Stimulated activated naive CD4-positive, alpha-beta T cell (primary cell): ENCODE data around the gene CYGB.

Source experiments
- DNase-seq, 6 experiments: peaks; one replicate each; lab custom pipeline; 2025; lab: John Stamatoyannopoulos, UW

The CYGB gene

DNA sequence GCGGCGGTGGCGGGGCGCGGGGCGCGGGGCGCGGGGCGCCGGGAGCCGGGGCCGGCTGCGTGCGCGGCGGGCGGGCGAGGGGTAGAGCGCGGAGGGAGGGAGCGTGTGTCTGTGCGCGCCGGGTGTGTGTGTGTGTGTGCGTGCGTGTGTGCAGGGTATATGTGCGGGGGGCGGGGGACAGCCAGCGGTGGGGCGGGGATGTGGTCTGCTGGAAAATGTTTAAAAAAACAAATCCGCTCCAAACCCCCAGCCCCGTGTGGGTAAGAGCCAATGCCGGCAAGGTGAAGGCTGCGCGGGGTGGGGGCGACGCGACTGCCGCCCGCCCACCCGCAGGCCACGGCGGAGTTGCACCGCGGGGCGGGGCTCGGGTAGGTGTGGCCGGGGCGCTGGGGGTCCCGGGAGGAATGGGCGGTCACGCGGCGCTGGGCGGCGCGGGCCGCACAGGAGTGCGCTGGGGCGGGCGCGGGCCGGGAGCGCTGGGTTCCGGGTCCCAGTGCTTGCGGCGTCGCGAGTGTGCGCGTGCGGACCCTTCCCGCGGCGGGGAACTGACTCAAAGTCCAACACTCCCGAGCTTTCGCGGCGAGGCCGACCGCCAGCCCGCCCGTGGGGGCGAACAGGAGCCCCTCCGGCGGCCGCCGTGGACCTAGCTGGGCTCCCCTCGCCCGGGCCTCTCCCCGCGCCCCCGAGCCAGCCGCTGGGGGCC lies at the start of gene CYGB:
CYGB (minus strand) TSS at position 132 of the 703 bp plus-strand sequence. CDS start 167 bp downstream, outside the sequence.
- DNase-seq = peak in 3 of 6 experiments; percentile 9 to 17 (median 15)

DNA sequence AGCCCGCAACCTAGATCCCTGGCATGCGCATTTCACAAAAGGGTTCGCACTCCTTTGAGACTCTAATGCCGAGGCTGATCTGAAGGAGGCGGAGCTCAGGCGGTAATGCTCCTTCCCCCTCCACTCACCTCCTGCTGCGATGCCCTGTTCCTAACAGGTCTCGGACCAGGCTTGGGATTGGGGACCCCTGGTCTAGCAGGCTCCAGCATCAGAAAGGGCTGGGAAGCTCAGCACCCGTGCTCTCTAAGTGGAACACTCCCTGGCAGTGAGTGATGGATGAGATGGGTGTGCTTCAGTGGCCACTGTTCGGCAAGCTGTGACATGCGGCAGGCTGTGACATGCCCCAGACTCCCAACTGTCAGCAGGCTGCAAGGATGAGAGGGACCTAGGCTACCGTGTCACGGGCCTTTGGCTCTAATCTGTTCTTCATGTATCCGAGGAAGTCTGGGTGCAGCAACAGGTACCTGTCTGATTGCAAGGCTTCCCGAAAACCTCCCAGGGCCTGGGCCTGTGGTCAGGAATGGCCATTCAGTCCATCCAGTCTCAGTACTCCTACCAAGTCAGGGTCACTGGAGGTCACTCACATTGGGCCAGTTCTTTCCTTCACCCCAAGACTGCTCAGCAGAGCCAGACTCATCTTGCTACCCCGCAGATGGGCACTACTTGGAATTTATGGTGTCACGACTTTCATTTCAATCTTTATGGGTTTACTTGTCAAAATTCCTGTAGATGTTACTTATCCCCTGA lies 49.4 kb upstream of the CYGB start:
- DNase-seq = no peak

DNA sequence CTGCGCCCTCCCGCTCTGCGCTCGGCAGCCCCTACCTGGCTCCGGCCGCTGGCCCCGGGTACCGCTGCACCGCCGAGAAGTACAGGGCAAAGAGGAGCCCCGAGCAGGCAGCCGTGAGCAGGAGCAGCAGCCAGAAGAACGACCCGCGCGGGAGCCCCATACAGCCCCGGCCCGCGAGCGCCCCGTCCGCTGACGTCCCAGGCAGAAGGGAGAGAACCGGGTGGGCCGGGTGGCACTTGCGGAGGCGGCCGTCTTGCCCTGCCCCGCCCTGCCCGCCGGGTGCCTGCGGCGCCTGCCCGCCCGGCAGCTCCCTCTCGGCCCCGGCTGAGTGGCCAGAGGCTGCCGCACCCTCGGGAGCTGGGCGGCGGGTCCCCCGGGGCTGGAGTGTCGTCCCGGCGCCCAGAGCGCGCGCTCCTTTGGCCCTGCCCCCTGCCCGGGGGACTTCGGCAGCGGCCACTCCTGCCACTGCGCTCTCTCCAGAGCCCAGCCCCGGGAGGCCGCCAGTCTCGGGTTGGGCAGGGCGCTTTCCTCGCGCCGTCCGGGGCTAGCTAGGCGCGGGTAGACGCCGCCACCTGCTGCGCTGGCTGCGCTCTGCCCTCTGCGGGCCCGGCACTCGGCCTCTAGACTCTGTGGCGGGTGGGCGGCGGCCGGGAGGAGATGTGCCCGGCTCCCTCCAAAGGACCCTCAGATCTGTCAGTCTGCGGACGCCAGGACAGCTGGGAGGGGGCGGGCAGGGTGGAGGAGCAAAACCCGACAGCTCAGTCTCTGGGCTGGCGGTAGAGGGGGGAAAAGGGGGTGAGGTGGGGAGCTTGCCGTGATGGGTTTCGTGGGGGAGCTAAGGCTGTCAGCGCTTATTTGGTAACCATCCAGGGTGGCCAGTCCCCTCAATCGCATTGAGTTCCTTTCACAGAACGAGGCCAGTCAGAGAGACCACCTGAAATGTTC lies 48.4 kb upstream of the CYGB start, which contains the start of gene ST6GALNAC2:
ST6GALNAC2 (minus strand) TSS at position 212 of the 945 bp plus-strand sequence; CDS start at position 160, 52 bp downstream.
- DNase-seq = peak in 1 of 6 experiments; percentile 17

- DNase-seq = peak in 2 of 6 experiments; percentile 17 to 50
These were observed 47.6 kb upstream of the CYGB start for GRCh38 chr17:76585033-76585648.

DNA sequence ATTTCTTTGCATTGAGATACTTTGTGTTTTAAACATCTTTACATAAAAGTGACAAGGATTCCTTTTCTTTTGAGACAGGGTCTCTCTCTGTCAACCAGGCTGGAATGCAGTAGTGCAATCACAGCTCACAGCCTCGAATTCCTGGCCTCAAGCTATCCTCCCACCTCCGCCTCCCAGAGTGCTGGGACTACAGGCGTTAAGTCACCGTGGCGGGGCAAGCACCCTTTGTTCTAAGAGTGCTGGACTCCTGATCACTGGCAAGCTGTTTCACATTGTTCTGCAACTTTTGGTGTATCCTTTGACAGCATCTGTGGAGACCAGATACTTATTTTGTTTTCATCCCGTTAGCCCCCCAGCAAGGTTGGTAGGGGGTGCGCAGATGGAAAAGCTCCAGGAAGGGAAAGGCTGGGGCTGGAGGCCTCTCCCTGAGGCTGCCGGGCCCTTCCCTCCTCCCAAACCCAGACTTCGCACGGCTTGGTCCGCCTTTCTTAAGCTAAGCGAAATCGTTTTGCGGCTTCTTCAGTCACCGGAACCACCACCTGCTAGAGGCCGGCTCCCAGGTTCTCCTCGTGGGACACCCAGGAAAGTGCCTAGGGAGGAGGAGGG lies 47.0 kb upstream of the CYGB start:
- DNase-seq = peak in 1 of 6 experiments; percentile 50

- no peak for DNase-seq
These were observed 45.2 kb upstream of the CYGB start for GRCh38 chr17:76582660-76583059.

- DNase-seq = no peak
These were observed 44.0 kb upstream of the CYGB start for GRCh38 chr17:76581515-76581914.

DNA sequence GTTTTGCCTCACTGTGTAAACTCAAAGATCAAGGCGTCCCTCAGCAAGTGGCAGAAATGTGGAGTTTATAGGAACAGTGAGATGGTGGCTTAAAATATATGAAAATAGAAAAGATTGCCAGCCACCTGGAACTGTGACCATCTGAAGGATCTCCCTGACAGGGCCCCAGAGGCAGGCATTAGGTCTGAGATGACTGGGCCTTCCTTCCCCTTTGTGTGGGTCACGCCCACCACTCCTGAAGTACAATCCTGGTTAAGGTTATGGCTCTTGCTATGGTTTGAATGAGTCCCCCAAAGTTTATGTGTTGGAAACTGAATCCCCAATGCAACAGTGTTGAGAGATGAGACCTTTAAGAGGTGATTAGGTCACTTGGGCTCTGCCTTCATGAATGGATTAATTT lies 41.8 kb upstream of the CYGB start:
- no peak for DNase-seq

- DNase-seq = no peak
These were observed 40.9 kb upstream of the CYGB start for GRCh38 chr17:76578376-76578775.

- DNase-seq = no peak
These were observed 40.4 kb upstream of the CYGB start for GRCh38 chr17:76577876-76578275.

DNA sequence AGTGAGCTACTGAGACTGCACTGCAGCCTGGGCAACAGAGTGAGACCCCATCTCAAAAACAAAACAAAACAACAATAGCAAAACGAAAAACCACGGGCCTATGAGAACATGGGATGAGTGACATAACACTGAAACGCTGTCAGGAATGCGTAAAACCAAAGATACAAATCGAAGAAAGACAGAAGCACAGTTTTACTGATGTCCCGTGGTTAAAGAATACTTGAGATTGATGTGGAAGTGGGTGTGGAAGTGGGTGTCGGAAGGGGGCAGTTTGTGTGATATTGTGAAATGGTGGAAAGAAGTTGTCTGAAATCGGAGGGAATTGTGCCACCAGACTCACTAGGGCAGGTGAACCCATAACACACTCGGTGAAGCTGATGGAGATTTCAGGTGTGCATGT lies 38.7 kb upstream of the CYGB start:
- DNase-seq = no peak

- no peak for DNase-seq
These were observed 38.1 kb upstream of the CYGB start for GRCh38 chr17:76575570-76575969.

DNA sequence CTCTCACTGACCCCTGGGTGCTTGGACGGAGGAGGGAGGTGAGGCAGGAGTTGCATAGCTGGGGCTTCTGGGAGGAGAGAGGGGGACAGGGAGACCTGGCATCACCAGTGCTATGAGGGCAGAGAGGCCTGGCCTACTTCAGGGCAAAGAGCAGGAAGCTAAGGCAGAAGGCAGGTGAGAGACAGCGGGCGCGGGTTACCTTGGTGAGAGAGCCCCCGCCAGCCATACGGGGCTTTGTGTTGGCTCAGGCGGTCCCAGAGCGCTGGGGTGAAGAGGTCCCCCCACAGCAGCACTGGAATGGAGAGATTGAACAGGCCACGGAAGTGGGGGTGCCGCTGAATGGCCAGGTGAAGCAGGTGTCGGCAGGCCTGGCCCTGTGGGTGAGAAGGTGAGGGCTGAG lies 36.7 kb upstream of the CYGB start:
- no peak for DNase-seq

DNA sequence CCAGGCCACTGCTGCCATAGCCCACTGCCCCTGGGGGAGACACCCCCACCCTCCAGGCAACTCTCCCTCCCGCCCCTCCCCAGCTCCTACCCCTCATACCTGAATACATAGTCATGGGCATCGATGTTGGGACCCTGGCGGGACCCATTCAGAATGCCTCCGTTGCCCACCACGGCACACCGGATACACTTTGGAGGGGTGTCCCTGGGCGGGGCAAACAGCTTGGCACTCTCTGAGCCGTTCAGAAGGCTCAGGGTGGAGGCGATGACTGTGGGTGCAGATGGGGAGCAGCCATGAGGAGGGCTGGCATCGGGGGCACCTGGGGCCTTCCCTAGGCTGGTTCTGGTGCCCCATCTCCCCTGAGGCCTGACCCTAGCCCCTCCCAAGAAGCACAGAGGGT lies 35.6 kb upstream of the CYGB start:
- DNase-seq = no peak

DNA sequence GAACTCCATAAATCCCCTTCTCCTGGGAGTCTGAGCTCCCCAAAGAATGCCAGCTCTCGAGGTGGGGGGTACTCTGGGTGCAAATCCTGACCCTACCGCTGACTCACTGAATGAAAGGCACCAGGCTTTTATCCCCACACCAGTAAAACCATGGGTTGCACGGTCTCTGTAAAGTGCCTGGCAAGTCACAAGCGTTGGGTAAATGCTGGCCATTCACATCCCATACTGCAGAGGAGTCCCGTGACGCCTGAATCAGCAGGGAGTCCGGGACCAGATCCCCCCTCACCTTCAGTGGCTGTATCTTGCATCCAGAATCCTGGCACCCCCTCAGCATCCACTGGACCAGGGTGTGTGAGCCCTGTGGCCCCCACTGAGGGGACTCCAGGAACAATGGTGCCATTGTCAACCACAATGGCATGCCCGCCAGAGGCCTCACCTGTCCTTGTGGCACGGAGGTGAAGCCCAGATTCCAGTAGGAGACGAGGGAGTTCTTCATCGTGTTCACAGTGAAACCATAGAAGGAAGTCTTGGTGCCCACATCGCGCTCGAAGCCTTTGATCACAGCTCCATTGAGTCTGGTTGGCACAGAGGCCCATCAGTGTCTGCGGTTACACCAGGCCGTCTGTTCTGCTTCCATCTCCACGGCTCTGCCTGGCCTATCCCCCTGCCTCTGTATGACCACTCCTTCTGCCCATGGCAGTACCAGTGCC lies 34.8 kb upstream of the CYGB start:
- no peak for DNase-seq

DNA sequence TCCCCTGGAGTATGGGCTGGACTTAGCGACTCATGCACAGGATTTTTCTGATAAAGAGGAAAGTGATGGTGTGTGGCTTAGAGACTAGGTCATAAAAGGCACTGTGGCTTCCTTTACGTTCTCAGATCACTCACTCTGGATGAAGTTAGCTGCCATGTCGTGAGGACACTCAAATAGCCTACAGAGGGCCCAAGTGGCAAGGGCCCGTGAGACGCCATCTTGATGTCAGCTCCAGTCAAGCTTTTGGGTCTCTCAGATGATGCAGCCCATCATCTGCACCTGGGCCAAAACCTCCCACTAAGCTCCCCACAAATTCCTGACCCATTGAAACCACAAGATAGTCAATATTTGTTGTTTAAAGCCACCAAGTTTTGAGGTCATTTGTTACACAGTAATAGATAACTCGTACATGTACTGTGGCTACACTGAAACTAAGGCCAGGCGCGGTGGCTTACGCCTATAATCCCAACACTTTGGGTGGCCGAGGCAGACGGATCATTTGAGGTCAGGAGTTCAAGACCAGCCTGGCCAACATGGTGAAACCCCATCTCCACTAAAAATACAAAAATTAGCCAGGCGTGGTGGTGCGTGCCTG lies 33.5 kb upstream of the CYGB start:
- DNase-seq = no peak

GRCh38 chr17:76570457-76570856 lies 32.9 kb upstream of the CYGB start:
- no peak for DNase-seq

- DNase-seq = no peak
These were observed 32.2 kb upstream of the CYGB start for GRCh38 chr17:76569607-76570279.

DNA sequence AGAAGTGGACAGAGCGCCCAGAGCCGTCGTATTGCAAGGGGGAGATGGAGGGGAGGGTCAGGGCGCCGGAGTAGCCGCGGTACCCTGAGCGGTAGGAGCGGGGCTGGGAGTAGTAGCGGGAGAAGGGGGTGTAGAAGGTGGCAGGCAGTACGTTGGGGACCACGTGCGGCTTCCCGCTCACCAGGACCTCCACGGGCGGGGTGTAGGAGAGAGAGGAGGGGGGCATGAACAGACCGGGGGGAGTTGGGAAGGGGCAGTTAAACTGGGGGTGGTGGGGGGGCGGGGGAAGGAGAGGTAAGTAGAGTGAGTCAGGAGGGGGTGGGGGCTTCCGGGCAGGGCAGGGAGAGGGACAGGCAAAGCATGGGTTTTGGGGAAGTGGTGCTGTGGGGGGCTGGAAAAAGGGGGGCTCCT lies 31.3 kb upstream of the CYGB start:
- no peak for DNase-seq
